ENCODE results near the gene RUNDC1. TPM values are rescaled to one million over a fixed set of nuclear protein-coding genes. Genes with fewer than 3 reads are reported as not detected.

The RUNDC1 gene
- total RNA-seq, 1 experiment from 2014 or later, result 18.2 TPM

GRCh38 chr17:43025290-43025657, 44.9 kb downstream of the RUNDC1 start:
- Histone ChIP-seq H3K36me3 (ENCODE audit: control insufficient read depth, insufficient read depth, low read length) (no peaks in the 10 kb centered on the region), H3K4me1 (peaks cover 17% of the 10 kb centered on the region), H3K4me3 (ENCODE audit: low read depth, low read length) (peak overlapping the region; percentile 27), H3K9me3 (no peaks in the 10 kb centered on the region), H3K27me3 (replicated peaks; ENCODE audit: control insufficient read depth, insufficient read depth, low read length) (no peaks in the 10 kb centered on the region)
- ChIA-PET CTCF (no interaction called here), POLR2A (interaction anchor here (1.9 kb wide), 1 partner anchor 27 kb away, joined by 17 read pairs; the partner anchor contains the start of gene RPL27)
- no peak for TF ChIP-seq CTCF (IDR thresholded peaks at IDR 0.05; ENCODE audit: insufficient read depth in 1 of 2, low read depth in 1 of 2, low read length in 1 of 2, severe bottlenecking in 1 of 2, unreplicated experiment in 1 of 2)
- intact Hi-C loops (cut with micrococcal nuclease; ENCODE audit: unreplicated experiment), result no loop called here
- H3K27me3 Mint-ChIP-seq (ENCODE audit: insufficient read depth, unreplicated experiment), result no peaks in the 10 kb centered on the region
- BruUV-seq (replicated peaks), result no TSS peak
- peak overlapping the region; percentile 85 for H3K27ac Mint-ChIP-seq (ENCODE audit: unreplicated experiment)
- H3K4me3 Mint-ChIP-seq (ENCODE audit: unreplicated experiment), result peak overlapping the region; percentile 69
- no peaks in the 10 kb centered on the region for H3K4me1 Mint-ChIP-seq (ENCODE audit: low read depth, unreplicated experiment)
- H3K9me3 Mint-ChIP-seq (ENCODE audit: unreplicated experiment), result no peaks in the 10 kb centered on the region
- peaks cover 20% of the 10 kb centered on the region for H3K36me3 Mint-ChIP-seq (ENCODE audit: insufficient read depth, unreplicated experiment)
- no peak for DNase-seq

- Histone ChIP-seq H3K4me1 (peaks cover 17% of the 10 kb centered on the region), H3K27me3 (replicated peaks; ENCODE audit: control insufficient read depth, insufficient read depth, low read length) (no peaks in the 10 kb centered on the region), H3K36me3 (ENCODE audit: control insufficient read depth, insufficient read depth, low read length) (no peaks in the 10 kb centered on the region), H3K9me3 (no peaks in the 10 kb centered on the region), H3K4me3 (ENCODE audit: low read depth, low read length) (no peak overlapping the region)
- BruUV-seq (replicated peaks), result no TSS peak
- no peak for DNase-seq
- peaks cover 14% of the 10 kb centered on the region for H3K36me3 Mint-ChIP-seq (ENCODE audit: insufficient read depth, unreplicated experiment)
- ChIA-PET POLR2A (no interaction called here), CTCF (interaction anchor here (1.6 kb wide), 1 partner anchor 28 kb away, joined by 4 read pairs; the partner anchor contains the start of gene RPL27)
- H3K4me1 Mint-ChIP-seq (ENCODE audit: low read depth, unreplicated experiment), result no peaks in the 10 kb centered on the region
- no peak overlapping the region for H3K27ac Mint-ChIP-seq (ENCODE audit: unreplicated experiment)
- no peaks in the 10 kb centered on the region for H3K27me3 Mint-ChIP-seq (ENCODE audit: insufficient read depth, unreplicated experiment)
- peak overlapping the region; percentile 69 for H3K4me3 Mint-ChIP-seq (ENCODE audit: unreplicated experiment)
- no peak for TF ChIP-seq CTCF (IDR thresholded peaks at IDR 0.05; ENCODE audit: insufficient read depth in 1 of 2, low read depth in 1 of 2, low read length in 1 of 2, severe bottlenecking in 1 of 2, unreplicated experiment in 1 of 2)
- H3K9me3 Mint-ChIP-seq (ENCODE audit: unreplicated experiment), result no peaks in the 10 kb centered on the region
- intact Hi-C loops (cut with micrococcal nuclease; ENCODE audit: unreplicated experiment), result no loop called here
Observed at GRCh38 chr17:43025766-43026537, 45.6 kb downstream of the RUNDC1 start.

- Histone ChIP-seq H3K36me3 (ENCODE audit: control insufficient read depth, insufficient read depth, low read length) (no peaks in the 10 kb centered on the region), H3K4me3 (ENCODE audit: low read depth, low read length) (no peak overlapping the region), H3K27me3 (replicated peaks; ENCODE audit: control insufficient read depth, insufficient read depth, low read length) (no peaks in the 10 kb centered on the region), H3K9me3 (no peaks in the 10 kb centered on the region), H3K4me1 (peaks cover 14% of the 10 kb centered on the region; the same call in 1 of the 2 replicates)
- intact Hi-C loops (cut with micrococcal nuclease; ENCODE audit: unreplicated experiment), result no loop called here
- H3K4me1 Mint-ChIP-seq (ENCODE audit: low read depth, unreplicated experiment), result no peaks in the 10 kb centered on the region
- H3K27me3 Mint-ChIP-seq (ENCODE audit: insufficient read depth, unreplicated experiment), result no peaks in the 10 kb centered on the region
- H3K27ac Mint-ChIP-seq (ENCODE audit: unreplicated experiment), result no peak overlapping the region
- ChIA-PET POLR2A (no interaction called here), CTCF (interaction anchor here (1.6 kb wide), 1 partner anchor 28 kb away, joined by 4 read pairs; the partner anchor contains the start of gene RPL27)
- no peaks in the 10 kb centered on the region for H3K9me3 Mint-ChIP-seq (ENCODE audit: unreplicated experiment)
- H3K4me3 Mint-ChIP-seq (ENCODE audit: unreplicated experiment), result no peak overlapping the region
- no TSS peak for BruUV-seq (replicated peaks)
- no peak for TF ChIP-seq CTCF (IDR thresholded peaks at IDR 0.05; ENCODE audit: insufficient read depth in 1 of 2, low read depth in 1 of 2, low read length in 1 of 2, severe bottlenecking in 1 of 2, unreplicated experiment in 1 of 2)
- DNase-seq, result no peak
- H3K36me3 Mint-ChIP-seq (ENCODE audit: insufficient read depth, unreplicated experiment), result peaks cover 8% of the 10 kb centered on the region
Observed at GRCh38 chr17:43026595-43026994, 46.2 kb downstream of the RUNDC1 start.

Data from Caco-2 (cell line).